Fibroblast of skin of left quadriceps (primary cell): ENCODE data around the gene SKAP1.

Experiments
- DNase-seq, 2 experiments: peaks; one replicate each; pipeline ENCODE4 v3.0.0-alpha.2; 2013; ENCODE audit warnings: low read depth in 2 of 2

The SKAP1 gene

DNA sequence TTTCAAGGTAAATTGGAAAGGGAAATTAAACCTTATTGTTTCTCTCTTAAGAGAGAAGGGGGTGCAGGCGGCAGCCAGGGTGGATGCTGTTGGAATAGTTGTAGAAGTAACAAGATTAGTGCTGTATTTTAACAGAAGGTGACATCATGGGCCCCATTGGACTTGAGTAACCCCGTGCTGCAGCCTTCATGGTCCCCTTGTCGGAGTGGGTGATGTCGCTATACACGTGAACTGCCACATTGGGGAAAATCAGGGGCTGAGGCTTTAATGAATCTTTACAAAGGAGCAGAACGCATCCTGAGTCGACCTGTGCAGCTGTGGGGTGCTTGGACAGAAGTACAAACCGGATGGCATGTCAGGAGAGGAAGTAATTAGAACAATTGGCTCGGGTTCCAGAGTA is 319.3 kb downstream of the SKAP1 start:
- no peak for DNase-seq

DNA sequence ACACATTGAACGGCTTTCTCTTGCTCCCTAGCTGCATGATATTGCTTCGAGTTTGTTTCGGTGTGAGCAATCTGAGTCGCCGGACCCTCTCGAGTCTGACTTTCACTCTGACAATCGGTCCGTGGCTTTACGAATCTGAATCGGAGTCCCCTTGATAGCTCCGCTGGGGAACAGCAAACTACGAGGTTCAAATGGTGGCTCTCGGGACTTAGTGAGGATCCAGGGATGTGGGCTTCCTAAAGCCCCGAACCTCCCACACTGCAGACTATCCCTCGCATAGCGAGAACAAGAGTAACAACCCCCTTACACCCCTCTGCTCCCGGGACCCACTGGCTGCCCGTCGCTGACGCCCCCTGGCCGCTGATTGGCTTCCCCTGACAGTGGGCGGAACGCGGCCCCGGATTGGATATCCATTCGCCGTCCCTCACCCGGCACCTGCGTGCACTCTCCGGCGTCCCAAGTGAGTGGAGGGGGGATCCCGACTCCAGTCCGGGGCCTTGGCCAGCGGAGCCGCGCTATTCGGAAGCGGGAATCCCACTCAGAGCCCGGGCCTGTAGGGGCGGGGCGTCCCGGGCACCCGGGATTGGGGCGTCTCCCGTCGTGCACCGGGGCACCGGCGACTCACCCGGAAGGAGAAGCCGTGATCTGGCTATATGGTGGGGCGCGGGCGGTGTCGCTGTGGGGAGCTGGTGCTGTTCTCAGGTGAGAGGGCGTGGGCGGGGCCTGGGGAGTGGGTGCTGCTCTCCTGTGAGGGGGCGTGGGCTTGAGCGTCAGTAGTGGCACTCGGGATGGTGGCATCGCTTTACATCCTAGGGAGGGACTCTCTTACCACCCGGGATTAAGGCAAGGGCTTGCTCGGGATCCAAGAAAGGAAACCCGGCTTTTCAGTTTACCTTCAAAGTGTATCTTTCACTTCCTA is 322.6 kb downstream of the SKAP1 start, which contains the start of gene SNX11:
TSS of gene SNX11 (plus strand) at position 630 of the 919 bp plus-strand sequence. CDS start 4,278 bp downstream, outside the sequence.
- peak; percentile 62 to 66 for DNase-seq

DNA sequence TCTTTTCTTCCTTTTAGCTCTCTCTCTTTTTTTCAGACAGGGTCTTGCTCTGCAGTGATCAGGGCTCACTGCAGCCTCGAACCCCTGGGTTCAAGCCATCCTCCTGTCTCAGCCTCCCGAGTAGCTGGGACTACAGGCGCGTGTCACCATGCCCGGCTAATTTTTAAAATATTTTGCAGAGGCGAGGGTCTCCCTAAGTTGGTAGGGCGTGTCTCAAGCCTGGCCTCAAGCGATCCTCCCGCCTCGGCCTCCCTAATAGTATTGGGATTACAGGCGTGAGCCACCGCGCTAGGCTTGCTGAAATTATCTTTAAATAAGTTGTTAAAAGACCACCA is 323.2 kb downstream of the SKAP1 start:
- DNase-seq = no peak

DNA sequence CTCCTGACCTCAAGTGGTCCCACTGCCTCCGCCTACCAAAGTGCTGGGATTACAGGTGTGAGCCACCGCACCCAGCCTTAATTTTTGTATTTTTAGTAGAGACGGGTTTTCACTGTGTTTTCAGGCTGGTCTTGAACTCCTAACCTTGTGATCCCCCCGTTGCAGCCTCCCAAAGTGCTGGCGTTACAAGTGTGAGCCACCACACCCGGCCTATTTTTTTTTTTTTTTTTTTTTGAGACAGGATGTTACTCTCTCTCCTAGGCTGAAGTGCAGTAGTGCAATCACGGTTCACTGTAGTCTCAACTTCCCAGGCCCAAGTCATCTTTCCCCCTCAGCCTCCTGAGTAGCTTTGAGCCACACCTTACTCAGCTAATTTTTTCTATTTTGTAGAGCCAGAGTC is 325.6 kb downstream of the SKAP1 start:
- DNase-seq = no peak

DNA sequence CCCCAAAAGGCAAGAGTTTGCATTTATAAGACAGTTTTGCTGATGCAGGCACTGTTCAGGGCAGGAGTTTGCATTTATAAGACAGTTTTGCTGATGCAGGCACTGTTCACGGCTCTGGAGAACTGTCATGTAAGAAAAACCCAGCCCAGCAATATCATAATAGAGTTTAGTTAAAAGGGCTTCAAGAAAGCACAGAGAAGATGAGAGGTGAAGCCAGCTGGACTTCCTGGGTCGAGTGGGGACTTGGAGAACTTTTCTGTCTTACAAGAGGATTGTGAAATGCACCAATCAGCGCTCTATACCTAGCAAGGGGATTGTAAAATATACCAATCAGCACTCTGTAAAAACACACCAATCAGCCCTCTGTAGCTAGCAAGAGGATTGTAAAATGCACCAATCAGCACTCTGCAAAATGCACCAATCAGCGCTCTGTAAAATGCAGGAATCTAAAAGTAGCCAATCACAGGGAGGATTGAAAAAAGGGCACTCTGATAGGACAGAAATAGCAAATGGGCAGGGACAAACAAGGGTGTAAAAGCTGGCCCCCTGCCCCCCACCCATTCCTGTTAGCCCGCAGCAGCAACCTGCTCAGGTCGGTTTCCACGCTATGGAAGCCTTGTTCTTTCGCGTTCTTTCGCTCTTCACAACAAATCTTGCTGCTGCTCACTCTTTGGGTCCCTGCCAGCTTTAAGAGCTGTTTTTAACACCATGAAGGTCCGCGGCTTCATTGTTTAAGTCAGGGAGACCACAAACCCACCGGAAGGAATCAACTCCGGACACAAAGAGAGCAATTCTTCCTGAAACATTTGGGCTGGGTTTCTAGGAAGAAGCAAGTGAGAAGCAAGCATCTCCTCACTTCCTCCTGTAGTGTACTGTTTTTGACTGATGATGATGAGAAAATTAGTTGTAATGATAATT is 327.0 kb downstream of the SKAP1 start:
- DNase-seq = no peak

DNA sequence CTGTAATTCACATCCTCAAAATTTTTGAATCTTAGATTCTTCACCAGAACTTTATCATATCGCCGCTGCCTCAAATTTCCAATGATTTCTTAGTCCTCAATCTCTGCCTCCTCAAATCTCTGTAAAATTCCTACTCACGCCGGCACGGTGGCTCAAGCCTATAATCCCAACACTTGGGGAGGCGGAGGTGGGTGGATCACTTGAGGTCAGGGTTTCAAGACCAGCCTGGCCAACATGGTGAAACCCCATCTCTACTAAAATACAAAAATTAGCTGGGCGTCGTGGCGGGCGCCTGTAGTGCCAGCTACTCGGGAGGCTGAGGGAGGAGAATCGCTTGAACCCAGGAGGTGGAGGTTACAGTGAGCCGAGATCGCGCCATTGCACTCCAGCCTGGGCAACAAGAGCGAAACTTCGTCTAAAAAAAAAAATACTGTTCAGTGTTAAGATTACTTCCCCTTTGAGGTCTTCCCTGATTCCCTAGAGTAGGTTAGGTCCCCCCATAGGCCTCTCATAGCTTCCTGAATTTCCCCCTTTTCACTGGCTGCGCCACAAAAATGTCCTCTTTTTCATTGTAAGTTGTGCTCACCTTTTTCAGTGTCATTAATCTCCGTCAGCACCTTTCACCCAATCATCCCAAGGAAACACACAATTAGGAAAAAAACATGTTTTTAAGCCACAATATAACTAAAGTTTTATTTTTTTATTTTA is 327.8 kb downstream of the SKAP1 start:
- DNase-seq = no peak

DNA sequence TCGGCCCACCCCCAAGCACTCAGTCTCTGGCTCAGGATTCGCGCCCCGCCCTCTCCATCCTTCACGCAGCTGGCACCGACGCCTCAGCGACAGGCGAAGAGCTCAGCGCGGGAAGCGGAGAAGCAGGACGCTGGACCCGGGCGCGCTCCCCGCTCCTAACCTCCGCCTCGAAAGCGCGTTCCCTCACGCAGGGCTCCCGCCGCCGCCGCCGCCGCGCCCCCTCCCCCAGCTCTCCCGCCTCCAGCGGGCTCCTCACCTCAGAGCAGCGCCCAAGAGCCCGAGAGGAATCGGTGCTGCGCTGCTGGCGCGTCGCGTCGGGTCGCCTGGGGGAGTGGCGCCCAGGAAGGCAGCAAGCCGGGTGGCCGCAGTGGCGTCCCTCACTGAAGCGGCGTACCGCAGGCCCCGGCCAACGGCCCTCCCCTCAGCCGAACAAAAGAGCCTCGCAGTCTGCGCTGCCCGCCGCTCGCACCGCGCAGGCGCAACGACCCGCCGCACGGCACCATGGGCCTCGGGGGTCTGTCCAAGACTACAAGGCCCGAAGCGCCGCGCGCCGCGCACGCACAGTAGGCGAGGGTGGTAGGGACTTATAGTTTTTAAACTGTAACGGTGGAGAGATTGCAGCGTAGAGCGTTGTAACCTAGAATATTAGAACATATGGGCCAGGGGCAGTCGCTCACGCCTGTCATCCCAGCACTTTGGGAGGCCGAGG is 328.8 kb downstream of the SKAP1 start, which contains the start of gene CBX1:
TSS of gene CBX1 (minus strand) at position 467 of the 709 bp plus-strand sequence. CDS start 24,474 bp downstream, outside the sequence.
- DNase-seq = peak; percentile 85 to 87

DNA sequence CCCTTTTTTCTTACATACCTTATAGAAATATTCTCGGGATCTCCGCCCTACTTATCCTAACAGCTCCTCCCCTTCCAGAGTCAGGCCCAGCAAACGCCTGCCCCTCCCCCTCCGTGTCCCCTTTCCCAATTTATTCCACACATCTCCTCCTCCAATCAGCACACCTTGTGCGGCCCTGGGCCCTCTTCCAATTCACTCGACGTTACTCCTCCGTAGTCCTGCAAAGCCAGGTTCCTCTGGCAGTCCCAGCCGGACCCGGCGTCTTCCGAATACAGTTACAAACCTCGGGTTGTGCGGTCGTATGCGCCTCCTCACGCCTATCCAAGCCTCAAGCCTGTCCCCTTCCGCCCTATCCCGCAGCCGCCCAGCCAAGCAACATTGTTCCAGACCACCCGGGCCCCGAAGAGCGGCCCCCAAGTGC is 329.4 kb downstream of the SKAP1 start:
- peak; percentile 20 to 37 for DNase-seq

DNA sequence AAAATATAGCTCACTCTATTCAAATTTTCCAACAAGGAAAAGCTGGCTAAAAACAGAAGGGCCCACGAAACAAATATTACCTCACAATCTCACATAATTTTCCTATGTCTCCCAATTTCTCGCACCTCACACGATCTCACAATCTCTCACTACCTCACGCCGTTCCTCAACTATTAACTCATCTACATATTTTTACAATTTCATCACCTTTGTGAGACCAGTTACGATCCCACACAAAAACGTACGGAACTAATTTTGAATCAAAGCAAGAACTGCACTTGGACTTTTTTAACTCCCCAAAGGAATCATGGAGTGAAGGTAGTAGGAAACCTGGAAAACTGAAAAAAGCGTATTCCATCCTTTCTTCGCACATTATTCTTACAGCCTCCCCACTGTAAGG is 329.9 kb downstream of the SKAP1 start:
- peak; percentile 39 to 40 for DNase-seq

DNA sequence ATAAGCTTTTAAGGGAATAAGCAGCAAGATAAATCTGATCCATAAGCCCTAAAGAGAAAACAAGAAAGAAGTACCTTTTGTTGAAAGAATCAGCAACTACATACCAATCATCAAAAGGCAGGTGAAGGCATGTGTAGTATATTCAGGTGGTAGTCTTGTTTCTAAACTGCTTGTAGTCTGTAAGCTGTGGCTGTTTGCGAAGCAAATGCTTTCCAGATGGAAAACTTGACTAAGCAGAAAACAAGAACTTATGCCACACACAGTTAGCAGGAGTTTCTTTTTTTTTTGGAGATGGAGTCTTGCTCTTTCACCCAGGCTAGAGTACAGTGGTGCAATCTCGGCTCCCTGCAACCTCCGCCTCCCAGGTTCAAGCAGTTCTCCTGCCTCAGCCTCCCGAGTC is 334.4 kb downstream of the SKAP1 start:
- DNase-seq = no peak

DNA sequence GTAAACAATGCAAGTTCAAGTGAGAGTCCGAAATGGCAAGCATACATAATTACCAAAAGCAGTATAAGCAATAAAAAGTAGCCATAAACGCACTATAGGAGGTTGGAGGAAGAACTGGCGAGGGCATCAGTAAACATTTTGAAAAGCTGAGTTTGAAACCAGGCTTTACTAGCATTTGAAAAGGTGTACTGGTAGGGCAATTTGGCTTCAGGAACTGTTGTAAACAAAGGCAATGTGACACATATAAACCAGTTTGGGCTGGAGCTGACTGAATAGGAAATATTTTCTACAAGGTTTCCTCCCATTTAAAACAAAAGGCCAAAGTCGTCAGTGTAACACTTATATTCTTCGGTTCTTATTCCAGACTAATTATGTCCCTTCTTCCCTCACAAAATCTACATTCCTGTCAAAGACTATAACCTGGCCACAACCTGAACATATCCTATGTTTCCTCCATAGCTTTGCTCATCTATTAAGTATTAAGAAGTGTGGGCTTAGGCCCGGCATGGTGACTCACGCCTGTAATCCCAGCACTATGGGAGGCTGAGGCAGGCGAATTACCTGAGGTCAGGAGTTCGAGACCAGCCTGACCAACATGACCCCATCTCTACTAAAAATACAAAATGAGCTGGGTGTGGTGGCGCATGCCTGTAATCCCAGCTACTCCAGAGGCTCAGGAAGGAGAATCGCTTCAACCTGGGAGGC is 336.5 kb downstream of the SKAP1 start:
- DNase-seq = no peak

DNA sequence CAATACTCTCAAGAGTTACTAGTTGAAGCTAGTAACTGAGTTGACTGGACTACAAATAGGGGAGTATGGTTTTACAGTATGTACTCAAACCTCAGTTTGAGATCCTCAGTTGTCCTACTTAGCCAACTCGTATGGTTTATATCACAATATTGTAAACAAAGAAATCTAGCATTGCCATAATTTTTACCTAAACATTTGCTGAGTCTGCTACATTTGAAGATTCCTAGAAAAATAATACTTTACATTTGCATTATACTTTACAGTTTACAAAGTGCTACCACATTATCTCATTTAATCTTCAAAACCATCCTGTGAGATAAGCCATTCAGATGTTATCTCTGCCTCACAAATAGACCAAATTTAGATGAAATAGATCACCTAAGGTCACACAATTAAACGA is 345.1 kb downstream of the SKAP1 start:
- no peak for DNase-seq
